Glomerular visceral epithelial cell (primary cell): ENCODE data around the gene LCORL.
"Not testable (repeated sequence)": the region's sequence is repeated elsewhere in the genome, so short reads cannot be mapped to it uniquely, and the experiment has no call there.

ENCODE experiments used
- DNase-seq: peaks from one replicate; pipeline ENCODE4 v3.0.0-alpha.2; 2016; ENCODE audit errors: extremely low spot score

LCORL gene

GRCh38 chr4:17932041-17932440 lies 89.5 kb downstream of the LCORL start:
- DNase-seq: no peak

- DNase-seq: no peak
These were observed 91.3 kb downstream of the LCORL start for GRCh38 chr4:17930256-17930655.

- DNase-seq: no peak
These were observed 97.4 kb downstream of the LCORL start for GRCh38 chr4:17924189-17924588.

- peak; percentile 3 for DNase-seq
These were observed 100.1 kb downstream of the LCORL start for GRCh38 chr4:17921451-17921850.

- DNase-seq: no peak
These were observed 100.9 kb downstream of the LCORL start for GRCh38 chr4:17920681-17921080.

- no peak for DNase-seq
These were observed 106.1 kb downstream of the LCORL start for GRCh38 chr4:17915439-17915838.

GRCh38 chr4:17912011-17912410 lies 109.5 kb downstream of the LCORL start:
- no peak for DNase-seq

GRCh38 chr4:17911608-17912007 lies 109.9 kb downstream of the LCORL start:
- DNase-seq: no peak

GRCh38 chr4:17898553-17899055 lies 123.0 kb downstream of the LCORL start:
- DNase-seq: no peak

GRCh38 chr4:17895481-17895880 lies 126.1 kb downstream of the LCORL start:
- no peak for DNase-seq

- no peak for DNase-seq
These were observed 127.1 kb downstream of the LCORL start for GRCh38 chr4:17894421-17894820.

GRCh38 chr4:17889692-17890091 lies 131.9 kb downstream of the LCORL start:
- no peak for DNase-seq

- no peak for DNase-seq
These were observed 137.0 kb downstream of the LCORL start for GRCh38 chr4:17884511-17884910.

GRCh38 chr4:17884063-17884462 lies 137.5 kb downstream of the LCORL start:
- DNase-seq: peak; percentile 1

GRCh38 chr4:17877661-17878060 lies 143.9 kb downstream of the LCORL start:
- DNase-seq: no peak

GRCh38 chr4:17876943-17877342 lies 144.6 kb downstream of the LCORL start:
- DNase-seq: no peak

- no peak for DNase-seq
These were observed 146.0 kb downstream of the LCORL start for GRCh38 chr4:17875402-17876070.

- DNase-seq: no peak
These were observed 152.2 kb downstream of the LCORL start for GRCh38 chr4:17869327-17869726.

- no peak for DNase-seq
These were observed 154.3 kb downstream of the LCORL start for GRCh38 chr4:17867276-17867675.

GRCh38 chr4:17866810-17867209 lies 154.7 kb downstream of the LCORL start:
- no peak for DNase-seq

- no peak for DNase-seq
These were observed 155.6 kb downstream of the LCORL start for GRCh38 chr4:17865866-17866363.

- not testable (repeated sequence) for DNase-seq
These were observed 159.6 kb downstream of the LCORL start for GRCh38 chr4:17861906-17862305.

- no peak for DNase-seq
These were observed 161.7 kb downstream of the LCORL start for GRCh38 chr4:17859793-17860406.
